ENCODE measurements around the gene MOB2.
"Not testable (repeated sequence)": the region's sequence is repeated elsewhere in the genome, so short reads cannot be mapped to it uniquely, and the experiment has no call there.

Gene MOB2

DNA sequence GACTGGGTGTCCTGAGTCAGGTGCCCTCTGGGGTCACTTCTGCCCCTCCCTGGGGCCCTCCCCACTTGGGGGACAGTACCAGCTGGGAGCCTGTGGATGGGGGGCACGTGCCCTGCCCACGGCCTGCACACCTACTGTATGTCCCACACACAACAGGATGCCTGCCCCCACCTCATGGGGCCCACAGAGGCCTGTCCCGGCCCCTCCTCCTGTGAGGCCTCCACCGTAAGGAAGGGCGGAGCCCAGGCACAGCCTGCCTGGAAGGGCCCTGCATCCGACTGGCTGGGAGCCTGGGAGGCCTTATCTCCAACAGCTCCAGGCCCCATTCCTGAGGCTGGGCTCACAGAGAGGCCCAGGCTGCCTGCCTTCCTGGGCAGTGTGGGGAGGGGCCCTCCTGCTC is 49.1 kb downstream of the MOB2 start:
- DNase-seq = no peak

DNA sequence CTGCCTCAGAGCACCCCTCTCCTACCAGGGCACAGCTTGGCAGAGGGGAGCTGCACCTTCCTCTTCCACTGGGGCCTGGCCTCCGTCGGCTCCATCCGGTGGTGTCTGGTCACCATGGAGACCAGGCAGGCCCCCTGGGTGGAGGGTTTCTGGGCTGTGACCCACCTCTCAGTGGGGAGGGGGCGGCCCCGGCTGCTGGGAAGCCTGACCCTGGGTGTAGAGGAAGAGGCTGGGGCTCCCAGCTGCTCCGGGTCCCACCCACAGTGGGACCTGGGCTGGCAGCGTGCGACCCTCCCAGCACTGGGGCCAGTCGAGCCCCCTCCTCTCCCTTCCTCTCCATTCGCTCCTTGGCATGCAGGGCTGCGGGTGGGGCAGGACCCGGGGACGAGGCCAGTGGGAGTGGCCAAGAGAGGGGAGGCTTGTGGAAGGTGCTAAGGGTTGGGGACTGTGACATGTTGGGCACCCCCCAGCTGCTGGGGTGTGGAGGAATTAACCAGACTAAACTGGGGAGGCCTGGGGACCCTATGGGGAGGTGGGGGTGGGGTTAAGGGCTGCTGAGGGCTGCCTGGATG is 50.0 kb downstream of the MOB2 start:
- no peak for DNase-seq

DNA sequence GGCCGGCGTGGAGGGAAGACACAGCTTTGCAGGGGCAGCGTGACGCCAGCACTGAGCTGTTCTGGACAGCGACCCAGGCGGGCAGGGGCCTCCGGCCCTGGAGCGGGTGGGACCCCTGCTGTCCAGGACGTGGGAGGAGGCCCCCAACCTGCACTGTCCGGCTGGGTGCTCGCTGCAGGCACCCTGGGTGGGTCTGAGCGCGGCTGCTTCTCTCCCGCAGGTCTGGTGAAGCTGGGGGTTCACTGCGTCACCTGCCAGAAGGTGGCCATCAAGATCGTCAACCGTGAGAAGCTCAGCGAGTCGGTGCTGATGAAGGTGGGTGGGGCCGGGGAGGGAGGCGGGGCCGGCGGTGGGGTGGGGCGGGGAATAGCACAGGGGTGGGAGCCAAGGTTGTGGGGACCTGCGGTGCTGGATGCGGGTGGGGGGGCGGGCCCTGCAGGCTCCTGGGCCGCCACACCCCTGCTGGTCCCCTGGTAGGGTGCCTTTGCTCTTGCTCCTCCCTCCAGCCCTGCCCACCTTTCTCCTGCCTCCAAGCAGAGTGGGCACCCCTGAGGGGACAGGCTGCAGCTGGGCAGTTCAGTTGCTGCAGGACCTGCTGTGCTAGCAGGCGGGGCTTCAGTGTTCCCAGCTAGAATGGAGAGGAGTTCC is 50.6 kb downstream of the MOB2 start:
- no peak for DNase-seq

DNA sequence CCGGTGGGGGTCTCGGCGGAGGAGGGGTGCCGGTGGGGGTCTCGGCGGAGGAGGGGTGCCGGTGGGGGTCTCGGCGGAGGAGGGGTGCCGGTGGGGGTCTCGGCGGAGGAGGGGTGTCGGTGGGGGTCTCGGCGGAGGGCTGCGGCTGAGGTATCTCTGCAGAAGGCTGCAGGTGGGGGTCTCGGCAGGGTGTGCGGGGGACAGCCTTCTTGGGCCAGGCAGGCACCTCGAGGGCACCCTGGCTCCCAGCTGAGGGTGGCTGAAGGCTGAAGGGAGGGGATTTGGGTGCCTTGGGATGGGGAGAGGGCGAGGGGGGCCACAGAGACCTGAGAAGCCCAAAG is 51.1 kb downstream of the MOB2 start:
- not testable (repeated sequence) for DNase-seq

DNA sequence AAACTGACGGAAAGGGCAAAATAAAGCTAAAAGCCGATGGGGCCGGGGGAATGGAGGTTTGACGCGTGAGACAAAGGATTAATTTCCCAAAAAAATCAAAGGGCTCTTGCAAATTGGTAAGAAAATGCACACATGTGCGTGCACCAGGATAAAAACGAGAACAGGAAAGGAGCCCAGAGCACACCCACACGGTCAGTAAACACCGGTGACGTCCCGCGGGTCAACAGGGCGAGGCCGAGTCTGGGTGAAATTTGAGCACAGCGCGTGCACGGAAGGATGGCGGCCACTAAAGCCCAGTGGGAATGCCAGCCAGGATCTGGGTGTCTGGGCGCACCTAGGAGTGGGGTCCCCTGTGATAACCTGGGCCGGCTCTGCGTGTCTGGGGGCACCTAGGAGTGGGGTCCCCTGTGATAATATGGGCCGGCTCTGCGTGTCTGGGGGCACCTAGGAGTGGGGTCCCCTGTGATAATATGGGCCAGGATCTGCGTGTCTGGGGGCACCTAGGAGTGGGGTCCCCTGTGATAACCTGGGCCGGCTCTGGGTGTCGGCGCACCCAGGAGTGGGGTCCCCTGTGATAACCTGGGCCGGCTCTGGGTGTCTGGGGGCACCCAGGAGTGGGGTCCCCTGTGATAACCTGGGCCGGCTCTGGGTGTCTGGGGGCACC is 52.5 kb downstream of the MOB2 start:
- DNase-seq = no peak

DNA sequence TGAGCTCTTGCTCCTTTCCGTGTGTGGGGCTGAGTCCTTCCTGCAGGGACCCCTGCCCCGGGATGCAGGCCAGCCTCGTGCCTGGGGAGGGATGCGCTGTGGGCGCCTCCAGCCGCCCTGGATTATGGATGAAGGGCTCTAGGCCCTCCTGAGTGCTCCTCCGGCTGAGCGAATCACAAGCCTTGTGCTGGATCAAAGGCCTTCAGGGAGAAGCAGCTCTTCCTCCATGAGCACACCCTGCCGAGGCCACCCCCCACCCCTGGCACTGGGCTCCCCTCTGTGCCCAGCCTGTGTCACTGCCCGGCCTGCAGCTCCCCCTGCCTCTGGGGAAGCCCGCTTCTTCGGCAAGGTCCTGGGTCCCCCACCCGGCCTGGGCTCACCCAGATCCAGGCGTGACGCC is 53.0 kb downstream of the MOB2 start:
- DNase-seq = no peak

DNA sequence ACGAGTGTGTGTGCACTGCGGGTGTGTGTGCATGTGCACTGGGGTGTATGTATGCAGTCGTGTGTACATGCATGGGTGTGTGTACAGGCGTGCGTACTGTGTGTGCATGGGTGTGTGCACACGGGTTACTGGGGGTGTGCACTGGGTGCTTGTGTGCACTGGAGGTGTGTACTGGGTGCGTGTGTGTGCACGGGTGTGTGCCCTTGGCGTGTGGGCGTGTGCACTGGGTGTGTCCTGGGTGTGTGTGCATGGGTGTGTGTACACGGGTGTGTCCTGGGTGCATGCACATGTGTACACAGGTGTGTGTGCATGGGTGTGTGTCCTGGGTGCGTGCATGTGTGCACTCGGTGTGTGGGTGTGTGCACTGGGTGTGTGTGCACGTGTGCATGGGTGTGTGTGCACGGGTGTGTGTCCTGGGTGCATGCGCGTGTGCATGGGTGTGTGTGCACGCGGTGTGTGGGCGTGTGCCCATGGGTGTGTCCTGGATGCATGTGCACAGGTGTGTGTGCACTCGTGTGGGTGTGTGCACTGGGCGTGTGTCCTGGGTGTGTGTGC is 57.7 kb downstream of the MOB2 start:
- DNase-seq = no peak

DNA sequence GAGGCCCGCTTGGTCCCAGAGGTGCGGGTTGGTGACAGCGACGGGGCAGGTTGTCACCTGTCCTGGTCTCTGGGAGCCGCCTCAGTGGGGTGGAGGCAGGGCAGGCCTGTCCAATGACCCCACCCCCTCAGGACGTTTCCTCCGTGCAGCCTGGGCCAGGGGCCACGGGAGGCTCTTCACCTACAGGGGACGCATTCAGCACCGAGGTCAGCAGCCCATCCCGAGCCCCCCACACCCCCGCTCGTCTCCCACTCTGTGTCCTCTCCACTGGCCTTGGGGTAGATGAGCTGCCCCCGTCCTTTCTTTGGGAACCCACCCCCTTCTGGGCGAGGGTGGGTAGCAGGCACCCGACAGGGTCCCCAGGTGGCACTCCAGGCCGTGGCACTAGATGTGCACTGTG is 61.1 kb downstream of the MOB2 start:
- DNase-seq = no peak

DNA sequence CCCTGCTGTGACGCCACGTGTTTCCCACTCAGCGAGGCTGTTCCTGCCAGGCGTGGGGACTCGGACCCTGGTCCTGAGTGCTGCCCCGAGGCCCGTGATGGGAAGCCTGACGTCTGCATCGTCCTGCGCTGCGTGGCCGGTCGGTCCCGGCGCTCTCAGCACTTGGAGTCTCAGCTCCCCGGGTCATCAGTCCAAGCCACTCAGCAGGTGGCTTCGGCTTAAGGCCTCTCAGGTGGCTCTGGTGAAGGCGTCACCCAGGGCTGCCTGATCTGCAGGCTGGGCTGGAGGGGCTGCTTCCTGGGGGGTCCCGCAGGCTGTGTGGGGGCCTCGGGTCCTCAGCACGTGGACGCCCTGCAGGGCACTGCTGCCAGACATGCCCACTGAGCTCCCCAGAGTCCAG is 61.6 kb downstream of the MOB2 start:
- DNase-seq = no peak

DNA sequence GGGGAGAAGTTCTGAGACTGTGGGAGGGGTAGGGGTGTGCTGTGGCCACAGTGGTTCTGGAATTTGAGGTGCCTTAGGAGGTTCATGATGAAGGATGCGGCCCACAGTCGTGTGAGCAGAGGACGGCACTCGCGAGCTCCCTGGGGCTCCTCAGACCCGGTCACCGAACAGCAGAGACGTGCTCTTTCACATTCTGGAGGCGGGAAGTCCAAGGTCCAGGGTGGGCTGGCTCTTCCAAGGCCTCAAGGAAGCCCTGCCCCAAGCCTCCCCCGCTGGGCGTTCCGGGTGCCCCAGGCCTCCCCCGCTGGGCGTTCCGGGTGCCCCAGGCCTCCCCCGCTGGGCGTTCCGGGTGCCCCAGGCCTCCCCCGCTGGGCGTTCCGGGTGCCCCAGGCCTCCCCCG is 63.2 kb downstream of the MOB2 start:
- DNase-seq = not testable (repeated sequence)

DNA sequence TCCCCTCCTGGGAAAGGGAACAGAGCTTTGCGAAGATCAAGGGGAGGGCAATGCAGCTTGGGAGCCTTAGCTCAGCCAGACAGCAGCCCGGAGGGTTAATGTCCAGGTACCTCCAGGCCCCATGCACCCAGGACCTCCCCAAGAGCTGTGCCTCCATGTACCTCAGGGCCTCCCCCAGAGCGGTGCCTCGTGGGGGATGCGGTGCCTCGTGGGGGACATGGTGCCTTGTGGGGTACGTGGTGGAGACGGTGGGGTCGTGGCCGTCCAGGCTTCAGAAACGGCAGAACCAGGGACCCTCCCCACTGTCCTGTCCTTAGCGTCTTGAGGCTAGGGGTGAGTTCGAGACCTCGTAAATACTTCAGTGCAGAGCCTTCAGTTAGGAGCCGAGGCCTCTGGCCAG is 63.6 kb downstream of the MOB2 start:
- DNase-seq = no peak

DNA sequence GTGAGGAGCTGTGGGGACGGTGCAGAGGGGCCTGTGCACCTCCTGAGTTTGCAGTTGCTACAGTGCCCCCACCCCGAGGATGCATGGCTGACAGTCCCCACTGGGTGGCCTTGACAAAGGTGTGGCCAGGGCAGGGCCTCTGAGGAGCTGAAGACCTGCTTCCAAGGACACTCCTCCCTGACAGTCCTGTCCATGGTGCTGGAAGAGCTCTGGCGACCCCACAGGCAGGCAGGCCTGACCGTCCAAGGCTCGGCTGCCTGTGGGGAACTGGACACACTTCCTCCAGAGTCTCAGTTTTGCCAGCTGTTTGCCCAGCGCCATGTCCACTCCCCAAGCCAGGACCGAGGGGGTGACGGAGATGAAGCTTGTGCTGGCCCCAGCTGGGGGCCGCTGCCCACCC is 64.1 kb downstream of the MOB2 start:
- DNase-seq = no peak

DNA sequence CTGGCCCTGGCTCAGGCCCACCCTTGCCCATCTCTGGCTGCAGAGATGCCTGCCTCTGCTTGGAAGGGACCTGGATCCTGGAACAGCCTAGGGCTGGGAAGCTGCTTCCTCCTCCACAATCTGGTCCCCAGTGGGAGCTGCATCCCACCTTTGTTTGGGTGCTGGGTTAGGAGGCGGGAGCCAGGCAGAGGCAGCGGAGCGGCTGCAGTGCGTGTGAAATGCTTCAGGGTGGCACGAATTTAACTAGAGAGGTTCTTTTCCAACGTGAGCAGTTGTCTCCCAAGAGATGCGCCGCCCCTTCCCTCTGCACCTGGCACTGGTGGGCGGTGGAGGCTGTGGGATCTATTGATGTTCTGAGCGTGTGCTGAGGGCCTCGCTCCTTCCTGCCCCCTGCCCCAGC is 65.3 kb downstream of the MOB2 start:
- DNase-seq = no peak

DNA sequence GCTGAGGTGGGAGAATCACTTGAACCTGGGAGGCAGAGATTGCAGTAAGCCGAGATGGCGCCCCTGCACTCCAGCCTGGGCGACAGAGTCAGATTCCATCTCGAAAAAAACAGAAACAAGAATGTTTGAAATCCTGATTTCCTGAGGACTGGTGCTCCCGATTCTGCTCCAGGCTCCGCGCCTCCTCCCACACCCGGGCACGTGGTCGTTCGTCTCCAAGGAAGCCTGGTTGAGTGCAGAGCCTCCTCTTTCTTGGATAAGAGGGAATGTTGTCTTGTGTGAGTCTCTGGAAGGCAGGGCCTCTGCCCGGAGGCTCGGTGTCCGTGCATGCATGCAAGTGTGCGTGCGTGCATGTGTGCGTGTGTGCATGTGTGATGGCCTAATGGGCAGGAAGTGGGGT is 66.8 kb downstream of the MOB2 start:
- DNase-seq = no peak

Measured in NCI-H1694 (cell line).